GM18498 (cell line): Measurements from ENCODE around the gene ZNF83.
"Not testable (repeated sequence)": the region's sequence is repeated elsewhere in the genome, so short reads cannot be mapped to it uniquely, and the experiment has no call there.

Experiments used
- ATAC-seq: cut with Tn5 transposase; IDR thresholded peaks from one replicate; pipeline ENCODE4 v1.9.1; 2021; ENCODE audit warnings: mild to moderate bottlenecking, moderate library complexity; ENCODE audit not compliant: unreplicated experiment

Gene ZNF83

GRCh38 chr19:52640916-52641315, 2.8 kb upstream of the ZNF83 start:
- no peak for ATAC-seq

- no peak for ATAC-seq
Observed at GRCh38 chr19:52639996-52640395, 1.8 kb upstream of the ZNF83 start.

GRCh38 chr19:52638601-52639000, 446 bp upstream of the ZNF83 start:
- peak; percentile 19 for ATAC-seq

- no peak for ATAC-seq
Observed at GRCh38 chr19:52635786-52636570, 2.2 kb downstream of the ZNF83 start.

GRCh38 chr19:52627441-52627840, 10.7 kb downstream of the ZNF83 start:
- ATAC-seq: not testable (repeated sequence)

GRCh38 chr19:52626915-52627314, 11.2 kb downstream of the ZNF83 start:
- ATAC-seq: no peak

GRCh38 chr19:52622261-52622660, 15.9 kb downstream of the ZNF83 start:
- no peak for ATAC-seq

- no peak for ATAC-seq
Observed at GRCh38 chr19:52621376-52621775, 16.8 kb downstream of the ZNF83 start.

GRCh38 chr19:52613299-52613906, 24.8 kb downstream of the ZNF83 start:
- ATAC-seq: no peak

- ATAC-seq: no peak
Observed at GRCh38 chr19:52603558-52604207, 34.5 kb downstream of the ZNF83 start.

- no peak for ATAC-seq
Observed at GRCh38 chr19:52602941-52603340, 35.2 kb downstream of the ZNF83 start.

- ATAC-seq: not testable (repeated sequence)
Observed at GRCh38 chr19:52601974-52602366, 36.2 kb downstream of the ZNF83 start.

- ATAC-seq: peak; percentile 96
Observed at GRCh38 chr19:52601025-52601973, 36.9 kb downstream of the ZNF83 start.

- ATAC-seq: peak; percentile 26
Observed at GRCh38 chr19:52600639-52601024, 37.5 kb downstream of the ZNF83 start.

GRCh38 chr19:52599241-52599640, 38.9 kb downstream of the ZNF83 start:
- ATAC-seq: no peak

GRCh38 chr19:52593441-52593840, 44.7 kb downstream of the ZNF83 start:
- not testable (repeated sequence) for ATAC-seq

GRCh38 chr19:52592301-52592700, 45.9 kb downstream of the ZNF83 start:
- no peak for ATAC-seq

- no peak for ATAC-seq
Observed at GRCh38 chr19:52590728-52591127, 47.4 kb downstream of the ZNF83 start.

- ATAC-seq: no peak
Observed at GRCh38 chr19:52585604-52586003, 52.6 kb downstream of the ZNF83 start.

GRCh38 chr19:52584736-52585440, 53.3 kb downstream of the ZNF83 start:
- no peak for ATAC-seq
